Measurements from ENCODE around the gene NCKAP5.

DNA sequence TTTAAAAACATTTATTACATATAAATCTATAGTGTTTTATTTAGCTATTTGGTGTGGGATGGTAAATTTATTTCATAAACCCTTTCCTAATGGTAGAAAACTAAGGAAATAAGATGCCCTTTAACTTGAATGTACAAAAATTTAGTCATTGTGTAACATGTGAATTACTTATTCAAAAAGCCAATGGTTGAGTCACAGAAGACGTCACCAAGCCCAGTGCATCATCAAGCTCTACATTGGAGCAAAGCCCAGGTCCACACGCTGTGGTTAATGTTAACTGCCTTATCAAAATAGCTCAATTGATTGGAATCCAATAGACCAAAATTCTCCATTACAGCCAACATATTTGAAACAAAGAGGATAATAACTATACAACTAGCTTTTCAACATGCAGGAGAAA, 752.7 kb downstream of the NCKAP5 start:
- TF ChIP-seq, protein P1, sequence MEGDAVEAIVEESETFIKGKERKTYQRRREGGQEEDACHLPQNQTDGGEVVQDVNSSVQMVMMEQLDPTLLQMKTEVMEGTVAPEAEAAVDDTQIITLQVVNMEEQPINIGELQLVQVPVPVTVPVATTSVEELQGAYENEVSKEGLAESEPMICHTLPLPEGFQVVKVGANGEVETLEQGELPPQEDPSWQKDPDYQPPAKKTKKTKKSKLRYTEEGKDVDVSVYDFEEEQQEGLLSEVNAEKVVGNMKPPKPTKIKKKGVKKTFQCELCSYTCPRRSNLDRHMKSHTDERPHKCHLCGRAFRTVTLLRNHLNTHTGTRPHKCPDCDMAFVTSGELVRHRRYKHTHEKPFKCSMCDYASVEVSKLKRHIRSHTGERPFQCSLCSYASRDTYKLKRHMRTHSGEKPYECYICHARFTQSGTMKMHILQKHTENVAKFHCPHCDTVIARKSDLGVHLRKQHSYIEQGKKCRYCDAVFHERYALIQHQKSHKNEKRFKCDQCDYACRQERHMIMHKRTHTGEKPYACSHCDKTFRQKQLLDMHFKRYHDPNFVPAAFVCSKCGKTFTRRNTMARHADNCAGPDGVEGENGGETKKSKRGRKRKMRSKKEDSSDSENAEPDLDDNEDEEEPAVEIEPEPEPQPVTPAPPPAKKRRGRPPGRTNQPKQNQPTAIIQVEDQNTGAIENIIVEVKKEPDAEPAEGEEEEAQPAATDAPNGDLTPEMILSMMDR (IDR thresholded peaks at IDR 0.05; ENCODE audit: poor library complexity), result no peak
- no peak for TF ChIP-seq EZH2 (IDR thresholded peaks at IDR 0.05; ENCODE audit: borderline replicate concordance)
- no peak for TF ChIP-seq EZH2phosphoT487 (IDR thresholded peaks at IDR 0.05; ENCODE audit: low read depth, severe bottlenecking, unreplicated experiment)
